ENCODE results near the gene RBPJ.

The RBPJ gene

DNA sequence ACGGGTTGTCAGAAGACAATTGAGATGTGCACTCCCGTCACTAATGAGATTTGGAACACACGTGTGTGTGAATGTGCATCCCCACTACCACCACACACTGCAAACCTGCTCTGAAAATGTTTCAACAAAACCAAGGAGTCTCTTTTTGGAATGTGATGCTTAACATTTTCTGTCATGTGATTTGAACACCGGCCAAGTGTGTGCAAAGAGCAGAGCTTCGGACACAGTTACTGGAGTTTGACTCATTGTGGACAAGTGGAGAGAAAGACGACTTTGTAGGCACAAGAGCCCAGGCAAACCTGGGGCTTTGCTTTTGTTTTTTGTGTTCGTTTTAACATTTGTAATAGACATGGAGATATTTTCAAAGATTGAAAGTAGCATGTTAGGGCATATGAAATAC is 120.3 kb downstream of the RBPJ start:
- H3K4me3 ChIP-seq (ENCODE audit: low read depth, low read length) = no peak overlapping the region

DNA sequence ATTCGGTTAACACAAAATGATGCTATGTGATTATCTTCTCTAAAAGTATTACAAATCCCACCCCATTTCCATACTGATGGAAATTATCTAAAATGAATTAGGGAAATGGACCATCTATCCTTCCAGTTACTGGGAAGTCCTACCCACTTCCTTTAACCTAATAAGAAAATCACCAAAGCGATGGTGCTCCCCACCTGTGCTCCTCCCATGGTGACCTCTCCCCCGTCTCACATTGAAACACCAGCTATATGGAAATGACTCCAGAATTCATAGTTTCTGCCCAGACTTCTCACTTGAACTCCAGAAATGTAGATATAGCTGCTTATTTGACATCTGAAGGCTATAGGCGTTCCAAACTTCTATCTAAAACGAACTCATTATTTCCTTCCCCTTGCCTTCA is 121.0 kb downstream of the RBPJ start:
- no peak for DNase-seq (ENCODE audit: low read depth)
- TF ChIP-seq, protein P1, sequence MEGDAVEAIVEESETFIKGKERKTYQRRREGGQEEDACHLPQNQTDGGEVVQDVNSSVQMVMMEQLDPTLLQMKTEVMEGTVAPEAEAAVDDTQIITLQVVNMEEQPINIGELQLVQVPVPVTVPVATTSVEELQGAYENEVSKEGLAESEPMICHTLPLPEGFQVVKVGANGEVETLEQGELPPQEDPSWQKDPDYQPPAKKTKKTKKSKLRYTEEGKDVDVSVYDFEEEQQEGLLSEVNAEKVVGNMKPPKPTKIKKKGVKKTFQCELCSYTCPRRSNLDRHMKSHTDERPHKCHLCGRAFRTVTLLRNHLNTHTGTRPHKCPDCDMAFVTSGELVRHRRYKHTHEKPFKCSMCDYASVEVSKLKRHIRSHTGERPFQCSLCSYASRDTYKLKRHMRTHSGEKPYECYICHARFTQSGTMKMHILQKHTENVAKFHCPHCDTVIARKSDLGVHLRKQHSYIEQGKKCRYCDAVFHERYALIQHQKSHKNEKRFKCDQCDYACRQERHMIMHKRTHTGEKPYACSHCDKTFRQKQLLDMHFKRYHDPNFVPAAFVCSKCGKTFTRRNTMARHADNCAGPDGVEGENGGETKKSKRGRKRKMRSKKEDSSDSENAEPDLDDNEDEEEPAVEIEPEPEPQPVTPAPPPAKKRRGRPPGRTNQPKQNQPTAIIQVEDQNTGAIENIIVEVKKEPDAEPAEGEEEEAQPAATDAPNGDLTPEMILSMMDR (IDR thresholded peaks at IDR 0.05; ENCODE audit: low read depth, low read length, missing control alignments) = no peak
- H3K4me3 ChIP-seq (ENCODE audit: low read depth, low read length) = no peak overlapping the region

More for the DNA sequence above, 120.3 kb downstream of the RBPJ start:
- DNase-seq (ENCODE audit: low read depth) = no peak
- TF ChIP-seq, protein P1 (IDR thresholded peaks at IDR 0.05; ENCODE audit: low read depth, low read length, missing control alignments) = no peak

- TF ChIP-seq, protein P1 (IDR thresholded peaks at IDR 0.05; ENCODE audit: low read depth, low read length, missing control alignments) = no peak
- DNase-seq (ENCODE audit: low read depth) = no peak
These were observed 126.6 kb downstream of the RBPJ start for GRCh38 chr4:26447378-26447777.

GRCh38 chr4:26450418-26450817 is 129.6 kb downstream of the RBPJ start:
- TF ChIP-seq, protein P1 (IDR thresholded peaks at IDR 0.05; ENCODE audit: low read depth, low read length, missing control alignments) = no peak
- H3K4me3 ChIP-seq (ENCODE audit: low read depth, low read length) = no peak overlapping the region
- DNase-seq (ENCODE audit: low read depth) = no peak

More at GRCh38 chr4:26447378-26447777, 126.6 kb downstream of the RBPJ start:
- H3K4me3 ChIP-seq (ENCODE audit: low read depth, low read length) = no peak overlapping the region

GRCh38 chr4:26451597-26451996 is 130.8 kb downstream of the RBPJ start:
- H3K4me3 ChIP-seq (ENCODE audit: low read depth, low read length) = no peak overlapping the region
- TF ChIP-seq, protein P1 (IDR thresholded peaks at IDR 0.05; ENCODE audit: low read depth, low read length, missing control alignments) = no peak

DNA sequence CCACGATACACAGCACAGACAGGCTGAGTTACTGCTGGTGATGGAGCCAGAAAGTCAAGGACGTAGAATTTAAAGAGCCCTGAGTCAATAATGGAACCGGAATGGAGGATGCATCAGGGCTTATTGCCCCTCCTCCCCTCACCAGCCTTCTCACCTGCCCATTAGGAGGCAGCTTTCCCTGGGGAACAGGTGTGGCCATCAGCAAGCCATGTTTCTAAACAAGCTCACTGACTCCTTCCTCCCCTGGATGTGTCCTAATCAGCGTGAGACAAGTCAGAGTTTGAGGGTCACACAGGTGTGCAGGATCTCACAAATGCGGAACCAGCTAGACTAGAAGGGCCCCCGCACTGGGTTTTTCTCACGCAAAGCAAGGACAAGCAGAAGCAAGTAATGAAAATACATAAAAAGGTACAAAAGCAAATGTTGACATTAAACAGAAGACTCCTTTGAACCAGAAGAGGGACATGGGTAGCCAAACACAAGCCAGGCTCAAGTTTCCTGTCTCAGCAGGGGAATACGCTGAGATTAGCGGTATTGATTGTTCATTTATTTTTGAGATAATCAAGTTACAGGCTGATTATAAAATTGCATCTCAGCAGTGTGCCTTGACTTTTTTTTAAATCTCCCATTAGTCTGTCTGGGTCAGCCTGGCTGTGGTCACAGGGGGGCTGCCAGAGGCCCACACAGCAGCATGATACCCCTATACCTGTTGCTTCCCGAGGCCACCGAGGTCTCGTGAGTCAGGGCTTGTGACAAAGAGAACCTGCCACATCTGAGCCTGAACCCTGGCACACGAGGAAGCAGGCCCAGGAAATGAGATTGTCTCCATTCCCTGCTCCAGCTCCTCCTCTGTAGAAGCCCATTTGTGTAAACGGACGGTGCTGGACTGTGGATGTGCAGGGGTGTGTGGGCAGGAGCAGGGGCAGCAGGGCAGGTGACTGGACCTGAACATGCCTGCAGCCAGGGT is 132.0 kb downstream of the RBPJ start:
- TF ChIP-seq, protein P1 (IDR thresholded peaks at IDR 0.05; ENCODE audit: low read depth, low read length, missing control alignments) = no peak
- DNase-seq (ENCODE audit: low read depth) = no peak
- H3K4me3 ChIP-seq (ENCODE audit: low read depth, low read length) = no peak overlapping the region

More at GRCh38 chr4:26451597-26451996, 130.8 kb downstream of the RBPJ start:
- DNase-seq (ENCODE audit: low read depth) = no peak

Data from GM12864 (cell line).